Adipocyte (in vitro differentiated cells): Measurements from ENCODE around the gene PDZD2.

Experiments
- DNase-seq: peaks from one replicate; pipeline ENCODE4 v3.0.0-alpha.2; 2015; ENCODE audit warnings: low read depth
- H3K27me3 ChIP-seq: replicated peaks from 2 replicates; pipeline ENCODE4 v1.7.0; 2013; ENCODE audit warnings: mild to moderate bottlenecking, low read length, moderate library complexity; ENCODE audit not compliant: control insufficient read depth, insufficient read depth
- H3K36me3 ChIP-seq: 2 replicates; pipeline ENCODE4 v1.7.0; 2013; ENCODE audit warnings: low read length, mild to moderate bottlenecking, moderate library complexity; ENCODE audit not compliant: control insufficient read depth, insufficient read depth, severe bottlenecking
- H3K4me1 ChIP-seq: 2 replicates; pipeline ENCODE4 v1.7.0; 2013; ENCODE audit warnings: mild to moderate bottlenecking, low read length, moderate library complexity; ENCODE audit not compliant: control insufficient read depth, insufficient read depth
- H3K4me3 ChIP-seq: 2 replicates; pipeline ENCODE4 v1.7.0; 2013; ENCODE audit warnings: mild to moderate bottlenecking, low read length, moderate library complexity
- H3K9ac ChIP-seq: 2 replicates; pipeline ENCODE4 v1.7.0; 2013; ENCODE audit warnings: mild to moderate bottlenecking, low read length, moderate library complexity
- H3K9me3 ChIP-seq: 2 replicates; pipeline ENCODE4 v1.7.0; 2013; ENCODE audit warnings: mild to moderate bottlenecking, low read length, moderate library complexity; ENCODE audit not compliant: control insufficient read depth

Gene PDZD2

GRCh38 chr5:31827867-31828266 is 188.9 kb downstream of the PDZD2 start:
- Histone ChIP-seq H3K27me3 (peaks cover 32% of the 10 kb centered on the region), H3K9me3 (peaks cover 11% of the 10 kb centered on the region), H3K9ac (no peak overlapping the region), H3K36me3 (no peaks in the 10 kb centered on the region), H3K4me3 (no peak overlapping the region), H3K4me1 (no peaks in the 10 kb centered on the region)
- no peak for DNase-seq

GRCh38 chr5:31832966-31833365 is 194.0 kb downstream of the PDZD2 start:
- DNase-seq = no peak
- no peak overlapping the region for H3K9ac ChIP-seq
- no peaks in the 10 kb centered on the region for H3K4me1 ChIP-seq
- H3K4me3 ChIP-seq = no peak overlapping the region
- peaks cover 11% of the 10 kb centered on the region for H3K9me3 ChIP-seq
- H3K27me3 ChIP-seq = peaks cover 8% of the 10 kb centered on the region
- H3K36me3 ChIP-seq = no peaks in the 10 kb centered on the region

- Histone ChIP-seq H3K9me3 (peaks cover 4% of the 10 kb centered on the region), H3K4me1 (no peaks in the 10 kb centered on the region), H3K4me3 (no peak overlapping the region), H3K9ac (no peak overlapping the region), H3K36me3 (no peaks in the 10 kb centered on the region), H3K27me3 (peaks cover 9% of the 10 kb centered on the region)
- no peak for DNase-seq
Measured at GRCh38 chr5:31833710-31834109, 194.8 kb downstream of the PDZD2 start.

GRCh38 chr5:31844622-31845345 is 205.9 kb downstream of the PDZD2 start:
- no peaks in the 10 kb centered on the region for H3K9me3 ChIP-seq
- no peaks in the 10 kb centered on the region for H3K4me1 ChIP-seq
- no peaks in the 10 kb centered on the region for H3K36me3 ChIP-seq
- DNase-seq = no peak
- peaks cover 17% of the 10 kb centered on the region for H3K27me3 ChIP-seq
- H3K9ac ChIP-seq = no peak overlapping the region
- H3K4me3 ChIP-seq = no peak overlapping the region

GRCh38 chr5:31845361-31845760 is 206.4 kb downstream of the PDZD2 start:
- DNase-seq = no peak
- Histone ChIP-seq H3K4me3 (no peak overlapping the region), H3K36me3 (no peaks in the 10 kb centered on the region), H3K4me1 (no peaks in the 10 kb centered on the region), H3K9ac (no peak overlapping the region), H3K27me3 (peaks cover 17% of the 10 kb centered on the region), H3K9me3 (no peaks in the 10 kb centered on the region)

GRCh38 chr5:31846934-31847333 is 208.0 kb downstream of the PDZD2 start:
- DNase-seq = no peak
- H3K4me1 ChIP-seq = no peaks in the 10 kb centered on the region
- peaks cover 20% of the 10 kb centered on the region for H3K27me3 ChIP-seq
- no peaks in the 10 kb centered on the region for H3K36me3 ChIP-seq
- no peak overlapping the region for H3K4me3 ChIP-seq
- no peaks in the 10 kb centered on the region for H3K9me3 ChIP-seq
- no peak overlapping the region for H3K9ac ChIP-seq

- DNase-seq = no peak
- no peaks in the 10 kb centered on the region for H3K9me3 ChIP-seq
- H3K4me3 ChIP-seq = no peak overlapping the region
- no peaks in the 10 kb centered on the region for H3K36me3 ChIP-seq
- no peaks in the 10 kb centered on the region for H3K4me1 ChIP-seq
- H3K27me3 ChIP-seq = peaks cover 20% of the 10 kb centered on the region
- no peak overlapping the region for H3K9ac ChIP-seq
Measured at GRCh38 chr5:31847354-31847753, 208.4 kb downstream of the PDZD2 start.

- DNase-seq = no peak
- no peaks in the 10 kb centered on the region for H3K9me3 ChIP-seq
- peaks cover 20% of the 10 kb centered on the region for H3K27me3 ChIP-seq
- peaks cover 20% of the 10 kb centered on the region for H3K4me1 ChIP-seq
- H3K9ac ChIP-seq = no peak overlapping the region
- no peaks in the 10 kb centered on the region for H3K36me3 ChIP-seq
- no peak overlapping the region for H3K4me3 ChIP-seq
Measured at GRCh38 chr5:31850981-31851689, 212.2 kb downstream of the PDZD2 start.

- Histone ChIP-seq H3K36me3 (no peaks in the 10 kb centered on the region), H3K9me3 (peaks cover 3% of the 10 kb centered on the region), H3K27me3 (peaks cover 28% of the 10 kb centered on the region), H3K4me3 (no peak overlapping the region), H3K9ac (no peak overlapping the region), H3K4me1 (peaks cover 20% of the 10 kb centered on the region)
- no peak for DNase-seq
Measured at GRCh38 chr5:31853398-31854135, 214.6 kb downstream of the PDZD2 start.

- Histone ChIP-seq H3K4me1 (peaks cover 20% of the 10 kb centered on the region), H3K36me3 (no peaks in the 10 kb centered on the region), H3K9ac (peak overlapping the region; percentile 82), H3K4me3 (peak overlapping the region; percentile 84), H3K27me3 (peaks cover 28% of the 10 kb centered on the region), H3K9me3 (peaks cover 11% of the 10 kb centered on the region)
- peak; percentile 50 for DNase-seq
Measured at GRCh38 chr5:31854181-31855133, 215.5 kb downstream of the PDZD2 start.
